CD4-positive, CD25-positive, alpha-beta regulatory T cell (primary cell): Measurements from ENCODE around the gene SLC6A12. TPM values are rescaled to one million over a fixed set of nuclear protein-coding genes. Genes with fewer than 3 reads are reported as not detected.

Experiments
- ATAC-seq, 2 donors: fragments of 150-1000 bp; cut with Tn5 transposase; one replicate each; pipeline ENCODE4 v1.10.0; 2021; ENCODE audit warnings: low read depth in 2 of 2, moderate number of reproducible peaks in 2 of 2, moderate library complexity in 1 of 2
- DNase-seq, 3 donors: peaks; one replicate each; pipeline versions ENCODE4 v3.0.0 to v3.0.0-alpha.2; 2012 to 2022; ENCODE audit warnings: mixed read lengths in 1 of 3
- H3K27ac ChIP-seq: one replicate; pipeline ENCODE4 v1.7.0; 2013; ENCODE audit warnings: mild to moderate bottlenecking, low read length; ENCODE audit not compliant: insufficient read depth, poor library complexity, severe bottlenecking
- H3K27me3 ChIP-seq: one replicate; pipeline ENCODE4 v1.7.0; 2013; ENCODE audit warnings: low read length; ENCODE audit not compliant: control insufficient read depth, insufficient read depth
- H3K36me3 ChIP-seq: one replicate; pipeline ENCODE4 v1.7.0; 2013; ENCODE audit warnings: mild to moderate bottlenecking, low read length, moderate library complexity; ENCODE audit not compliant: control insufficient read depth, insufficient read depth
- H3K4me1 ChIP-seq: 2 replicates; pipeline ENCODE4 v1.7.0; 2013; ENCODE audit warnings: mild to moderate bottlenecking, low read length; ENCODE audit not compliant: insufficient read depth, control insufficient read depth, poor library complexity, severe bottlenecking
- H3K4me3 ChIP-seq: one replicate; pipeline ENCODE4 v1.7.0; 2013; ENCODE audit warnings: low read depth, mild to moderate bottlenecking, low read length, moderate library complexity
- H3K9me3 ChIP-seq, 2 experiments: 1 replicate in 1 of 2; 2 replicates in 1 of 2; pipeline ENCODE4 v1.7.0; 2013; ENCODE audit warnings: low read length in 2 of 2, mild to moderate bottlenecking in 1 of 2, moderate library complexity in 1 of 2; ENCODE audit not compliant: control insufficient read depth in 2 of 2
- H3K27ac Mint-ChIP-seq, 3 donors: one replicate each; pipeline ENCODE4 v1.8.0; 2020 to 2022; ENCODE audit warnings: mild to moderate bottlenecking in 3 of 3, mixed read lengths in 3 of 3, moderate library complexity in 2 of 3
- H3K27me3 Mint-ChIP-seq: one replicate; pipeline ENCODE4 v1.8.0; 2022; ENCODE audit warnings: mild to moderate bottlenecking, mixed read lengths
- H3K36me3 Mint-ChIP-seq: one replicate; pipeline ENCODE4 v1.8.0; 2020; ENCODE audit warnings: mixed read lengths
- H3K4me1 Mint-ChIP-seq, 4 donors: one replicate each; pipeline ENCODE4 v1.8.0; 2020 to 2022; ENCODE audit warnings: mixed read lengths in 4 of 4, mild to moderate bottlenecking in 1 of 4
- H3K4me3 Mint-ChIP-seq, 4 donors: one replicate each; pipeline ENCODE4 v1.8.0; 2020 to 2022; ENCODE audit warnings: mild to moderate bottlenecking in 4 of 4, mixed read lengths in 4 of 4, moderate library complexity in 3 of 4
- H3K9me3 Mint-ChIP-seq, 7 donors: one replicate each; pipeline ENCODE4 v1.8.0; 2020 to 2022; ENCODE audit warnings: mixed read lengths in 7 of 7, mild to moderate bottlenecking in 3 of 7, moderate library complexity in 2 of 7
- polyA plus RNA-seq, 4 donors: library from polyadenylated mRNA; unstranded; fragments of 300-500 nt; fragmentation: Illumina TruSeq; gene quantifications; one replicate each; pipeline ENCODE4 v1.2.3, GENCODE V29; 2021
- total RNA-seq: library from RNA; stranded (reverse); gene quantifications from one replicate; pipeline ENCODE4 v1.2.3, GENCODE V29; 2022

SLC6A12 gene
- total and polyA plus RNA-seq, 5 donors from 2014 or later, result not detected

GRCh38 chr12:234019-234418 lies 20.1 kb upstream of the SLC6A12 start:
- Mint-ChIP-seq H3K4me3 (no peak overlapping the region), H3K36me3 (no peaks in the 10 kb centered on the region), H3K27ac (no peak overlapping the region), H3K4me1 (no peaks in the 10 kb centered on the region), H3K9me3 (peaks cover 0 to 19% (median 9%) of the 10 kb centered on the region in 7 donors), H3K27me3 (peaks cover 4% of the 10 kb centered on the region)
- DNase-seq, result no peak
- Histone ChIP-seq H3K4me3 (no peak overlapping the region), H3K36me3 (no peaks in the 10 kb centered on the region), H3K27me3 (no peaks in the 10 kb centered on the region), H3K27ac (no peak overlapping the region), H3K9me3 (peaks cover 0 to 6% of the 10 kb centered on the region in 2 experiments), H3K4me1 (no peaks in the 10 kb centered on the region)
- ATAC-seq, result no peak

GRCh38 chr12:233615-233968 lies 19.6 kb upstream of the SLC6A12 start:
- Histone ChIP-seq H3K27ac (no peak overlapping the region), H3K36me3 (no peaks in the 10 kb centered on the region), H3K9me3 (peaks cover 0 to 6% of the 10 kb centered on the region in 2 experiments), H3K4me3 (no peak overlapping the region), H3K4me1 (no peaks in the 10 kb centered on the region), H3K27me3 (no peaks in the 10 kb centered on the region)
- Mint-ChIP-seq H3K4me1 (no peaks in the 10 kb centered on the region), H3K27me3 (peaks cover 4% of the 10 kb centered on the region), H3K27ac (no peak overlapping the region), H3K36me3 (no peaks in the 10 kb centered on the region), H3K4me3 (no peak overlapping the region), H3K9me3 (peaks cover 0 to 19% (median 9%) of the 10 kb centered on the region in 7 donors)
- ATAC-seq (no peak), DNase-seq (no peak)

GRCh38 chr12:232731-233614 lies 19.0 kb upstream of the SLC6A12 start:
- H3K4me1 ChIP-seq, result no peaks in the 10 kb centered on the region
- H3K27ac ChIP-seq, result no peak overlapping the region
- Mint-ChIP-seq H3K27me3 (peaks cover 4% of the 10 kb centered on the region), H3K4me1 (no peaks in the 10 kb centered on the region), H3K4me3 (no peak overlapping the region), H3K27ac (no peak overlapping the region), H3K36me3 (no peaks in the 10 kb centered on the region), H3K9me3 (peaks cover 0 to 19% (median 8%) of the 10 kb centered on the region in 7 donors)
- H3K36me3 ChIP-seq, result no peaks in the 10 kb centered on the region
- ATAC-seq, result no peak
- H3K27me3 ChIP-seq, result no peaks in the 10 kb centered on the region
- no peak for DNase-seq
- no peak overlapping the region for H3K4me3 ChIP-seq
- H3K9me3 ChIP-seq, result peaks cover 0 to 6% of the 10 kb centered on the region in 2 experiments

GRCh38 chr12:230925-231671 lies 17.1 kb upstream of the SLC6A12 start:
- H3K4me3 Mint-ChIP-seq, result no peak overlapping the region
- no peak overlapping the region for H3K4me3 ChIP-seq

GRCh38 chr12:229441-230191 lies 15.7 kb upstream of the SLC6A12 start:
- peaks cover 4% of the 10 kb centered on the region for H3K27me3 Mint-ChIP-seq
- Histone ChIP-seq H3K27me3 (no peaks in the 10 kb centered on the region), H3K9me3 (no peaks in the 10 kb centered on the region), H3K4me3 (no peak overlapping the region), H3K27ac (no peak overlapping the region), H3K4me1 (no peaks in the 10 kb centered on the region), H3K36me3 (no peaks in the 10 kb centered on the region)
- no peaks in the 10 kb centered on the region for H3K36me3 Mint-ChIP-seq
- no peak overlapping the region for H3K4me3 Mint-ChIP-seq
- H3K4me1 Mint-ChIP-seq, result no peaks in the 10 kb centered on the region
- peaks cover 0 to 2% (median 0%) of the 10 kb centered on the region in 7 donors for H3K9me3 Mint-ChIP-seq
- DNase-seq (no peak), ATAC-seq (no peak)
- no peak overlapping the region for H3K27ac Mint-ChIP-seq

More at GRCh38 chr12:230925-231671, 17.1 kb upstream of the SLC6A12 start:
- no peaks in the 10 kb centered on the region for H3K36me3 Mint-ChIP-seq
- H3K27ac ChIP-seq, result no peak overlapping the region
- H3K4me1 Mint-ChIP-seq, result no peaks in the 10 kb centered on the region
- peaks cover 4% of the 10 kb centered on the region for H3K27me3 Mint-ChIP-seq
- H3K9me3 ChIP-seq, result no peaks in the 10 kb centered on the region
- H3K27me3 ChIP-seq, result no peaks in the 10 kb centered on the region
- H3K36me3 ChIP-seq, result no peaks in the 10 kb centered on the region
- peak overlapping the region in 1 of 3 donors; percentile 73 for H3K27ac Mint-ChIP-seq
- no peak for DNase-seq
- peaks cover 0 to 13% (median 4%) of the 10 kb centered on the region in 7 donors for H3K9me3 Mint-ChIP-seq
- no peak for ATAC-seq
- H3K4me1 ChIP-seq, result no peaks in the 10 kb centered on the region

- DNase-seq (no peak), ATAC-seq (no peak)
- Mint-ChIP-seq H3K4me3 (no peak overlapping the region), H3K27ac (no peak overlapping the region), H3K4me1 (no peaks in the 10 kb centered on the region), H3K9me3 (peaks cover 0 to 2% (median 0%) of the 10 kb centered on the region in 7 donors), H3K27me3 (peaks cover 4% of the 10 kb centered on the region), H3K36me3 (no peaks in the 10 kb centered on the region)
- H3K27ac ChIP-seq, result no peak overlapping the region
- H3K27me3 ChIP-seq, result no peaks in the 10 kb centered on the region
- no peaks in the 10 kb centered on the region for H3K36me3 ChIP-seq
- H3K4me3 ChIP-seq, result no peak overlapping the region
- H3K4me1 ChIP-seq, result no peaks in the 10 kb centered on the region
- no peaks in the 10 kb centered on the region for H3K9me3 ChIP-seq
Measured at GRCh38 chr12:228846-229200, 14.9 kb upstream of the SLC6A12 start.

DNA sequence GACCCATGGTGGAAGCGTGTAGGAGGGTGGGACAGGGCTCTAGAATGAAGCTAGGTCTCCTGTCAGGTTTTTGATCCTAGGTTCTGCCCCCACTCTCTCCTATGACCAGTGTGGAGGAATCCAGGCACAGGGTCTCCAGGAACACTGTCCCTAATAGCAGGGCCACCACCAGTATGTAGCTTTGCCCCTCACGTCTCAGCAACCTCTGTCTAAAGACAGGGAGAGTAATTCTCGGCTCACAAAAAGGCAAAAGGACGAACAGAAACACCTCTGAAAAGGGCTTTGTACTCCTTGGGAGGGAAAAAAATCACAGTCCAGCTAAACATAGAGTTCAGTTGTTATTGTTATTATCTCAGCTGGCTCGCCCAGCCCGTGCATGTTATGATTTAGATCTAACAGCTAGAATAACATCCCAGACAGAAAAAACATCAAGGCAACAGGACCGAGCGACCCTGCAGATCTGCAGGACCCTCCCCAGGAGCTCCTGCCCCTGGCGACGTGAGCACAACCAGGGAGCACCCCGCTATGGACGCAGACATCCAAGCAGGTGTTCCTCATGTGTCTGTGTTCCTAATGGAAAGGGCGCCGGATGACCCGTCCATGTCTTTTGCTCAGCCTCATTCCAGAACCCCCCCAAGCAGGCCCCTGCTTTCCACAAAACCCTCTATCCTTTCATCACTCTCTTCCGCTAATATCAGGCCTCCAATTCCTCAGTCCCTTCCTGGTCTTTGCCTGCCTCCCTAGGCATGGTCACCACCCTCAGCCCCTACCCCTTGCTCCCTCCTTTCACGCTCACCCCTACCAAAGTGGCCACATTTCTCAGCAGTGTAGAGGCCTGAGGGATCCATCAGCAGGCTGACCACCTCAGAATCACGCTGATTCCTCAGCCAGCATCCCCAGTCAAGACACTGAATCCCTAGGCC lies 14.2 kb upstream of the SLC6A12 start:
- no peak overlapping the region for H3K4me3 ChIP-seq
- no peaks in the 10 kb centered on the region for H3K4me1 ChIP-seq
- H3K4me3 Mint-ChIP-seq, result no peak overlapping the region
- H3K4me1 Mint-ChIP-seq, result no peaks in the 10 kb centered on the region
- H3K27me3 ChIP-seq, result no peaks in the 10 kb centered on the region
- H3K9me3 Mint-ChIP-seq, result peaks cover 0 to 1% (median 0%) of the 10 kb centered on the region in 7 donors
- no peaks in the 10 kb centered on the region for H3K36me3 Mint-ChIP-seq
- no peaks in the 10 kb centered on the region for H3K36me3 ChIP-seq
- DNase-seq (no peak), ATAC-seq (no peak)
- peaks cover 4% of the 10 kb centered on the region for H3K27me3 Mint-ChIP-seq
- no peak overlapping the region for H3K27ac ChIP-seq
- H3K27ac Mint-ChIP-seq, result no peak overlapping the region
- no peaks in the 10 kb centered on the region for H3K9me3 ChIP-seq
